ENCODE results near the gene SETD3.

Gene SETD3

DNA sequence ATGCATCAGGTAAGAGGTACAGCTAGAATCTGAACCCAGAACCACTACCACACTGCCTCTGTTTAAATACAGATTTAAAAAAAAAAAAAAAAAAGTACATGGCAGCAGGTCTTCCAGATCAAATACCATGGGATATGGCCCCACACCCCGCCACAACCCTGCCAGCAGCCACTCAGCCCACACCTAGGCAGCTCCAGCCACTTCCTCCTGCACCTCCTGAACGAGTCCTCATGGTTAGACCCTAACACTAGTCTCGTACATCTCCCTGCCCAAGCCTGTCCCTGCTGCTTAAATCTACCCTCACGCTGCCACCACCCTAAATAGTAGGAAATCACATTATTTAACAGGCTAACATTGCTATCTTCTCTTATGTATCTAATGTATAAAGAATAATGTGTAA, 12.6 kb downstream of the SETD3 start:
- peaks cover 2% of the 10 kb centered on the region for H3K4me1 ChIP-seq

GRCh38 chr14:99467336-99468078, 13.2 kb downstream of the SETD3 start:
- Histone ChIP-seq H3K4me3 (ENCODE audit: low read depth, low read length) (no peak overlapping the region), H3K36me3 (peaks cover 25% of the 10 kb centered on the region), H3K4me1 (no peaks in the 10 kb centered on the region), H3K27me3 (no peaks in the 10 kb centered on the region), H3K9me3 (no peaks in the 10 kb centered on the region)
- no peak for DNase-seq
- TF ChIP-seq CTCF (IDR thresholded peaks at IDR 0.05; ENCODE audit: low read depth, low read length): no peak

More for the DNA sequence above, 12.6 kb downstream of the SETD3 start:
- no peak for DNase-seq
- H3K9me3 ChIP-seq: no peaks in the 10 kb centered on the region
- H3K4me3 ChIP-seq (ENCODE audit: low read depth, low read length): no peak overlapping the region
- TF ChIP-seq CTCF (IDR thresholded peaks at IDR 0.05; ENCODE audit: low read depth, low read length): no peak
- H3K27me3 ChIP-seq: no peaks in the 10 kb centered on the region
- peaks cover 22% of the 10 kb centered on the region for H3K36me3 ChIP-seq

GRCh38 chr14:99466758-99467157, 13.9 kb downstream of the SETD3 start:
- Histone ChIP-seq H3K4me1 (no peaks in the 10 kb centered on the region), H3K27me3 (no peaks in the 10 kb centered on the region), H3K4me3 (ENCODE audit: low read depth, low read length) (no peak overlapping the region), H3K9me3 (no peaks in the 10 kb centered on the region), H3K36me3 (peaks cover 29% of the 10 kb centered on the region)
- no peak for DNase-seq
- TF ChIP-seq CTCF (IDR thresholded peaks at IDR 0.05; ENCODE audit: low read depth, low read length): no peak

DNA sequence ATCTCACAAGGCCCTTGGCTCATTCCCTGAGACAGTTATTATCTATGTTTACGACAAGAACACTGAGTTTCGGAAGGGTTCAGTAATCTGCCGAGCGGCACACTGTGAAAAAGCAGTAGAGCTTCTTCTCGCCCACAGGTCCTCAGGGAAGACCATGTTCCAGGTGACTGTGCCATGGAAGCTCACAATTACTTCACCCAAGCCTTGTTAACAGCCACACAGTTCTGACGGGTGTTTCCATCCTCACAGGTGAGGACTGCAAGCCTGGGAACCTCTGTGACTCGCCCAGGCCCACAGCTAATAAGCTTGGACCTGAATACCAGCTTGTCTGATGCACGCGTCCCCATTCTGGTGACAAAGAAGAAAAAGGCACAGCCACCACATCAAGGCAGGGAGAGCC, 15.4 kb downstream of the SETD3 start:
- Histone ChIP-seq H3K36me3 (peaks cover 34% of the 10 kb centered on the region), H3K9me3 (no peaks in the 10 kb centered on the region), H3K4me1 (no peaks in the 10 kb centered on the region), H3K27me3 (no peaks in the 10 kb centered on the region), H3K4me3 (ENCODE audit: low read depth, low read length) (no peak overlapping the region)
- TF ChIP-seq CTCF (IDR thresholded peaks at IDR 0.05; ENCODE audit: low read depth, low read length): no peak
- DNase-seq: no peak

- H3K9me3 ChIP-seq: no peaks in the 10 kb centered on the region
- no peak for TF ChIP-seq CTCF (IDR thresholded peaks at IDR 0.05; ENCODE audit: low read depth, low read length)
- no peaks in the 10 kb centered on the region for H3K27me3 ChIP-seq
- peaks cover 34% of the 10 kb centered on the region for H3K36me3 ChIP-seq
- H3K4me3 ChIP-seq (ENCODE audit: low read depth, low read length): no peak overlapping the region
- DNase-seq: no peak
- no peaks in the 10 kb centered on the region for H3K4me1 ChIP-seq
Measured at GRCh38 chr14:99463974-99464373, 16.7 kb downstream of the SETD3 start.

DNA sequence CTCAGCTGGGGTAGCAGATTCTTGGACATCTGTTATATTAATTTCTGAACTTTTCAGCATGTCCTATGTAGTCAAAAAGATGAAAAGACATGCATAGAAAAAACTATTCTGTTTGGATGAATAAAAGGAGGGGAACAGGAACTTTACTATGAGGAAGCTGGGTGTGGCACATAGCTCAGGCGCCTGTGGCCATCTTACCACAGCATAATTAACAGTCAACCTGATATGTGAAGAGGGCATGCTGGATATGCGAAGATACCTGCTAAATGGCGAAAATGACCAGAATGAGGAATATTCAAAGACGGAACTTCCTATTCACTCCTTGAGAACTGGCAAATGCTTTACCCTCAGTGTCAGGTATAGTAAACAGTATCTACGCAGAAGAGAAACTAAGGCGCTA, 18.4 kb downstream of the SETD3 start:
- no peak for TF ChIP-seq CTCF (IDR thresholded peaks at IDR 0.05; ENCODE audit: low read depth, low read length)
- no peak for DNase-seq
- H3K4me3 ChIP-seq (ENCODE audit: low read depth, low read length): no peak overlapping the region
- no peaks in the 10 kb centered on the region for H3K9me3 ChIP-seq
- no peaks in the 10 kb centered on the region for H3K4me1 ChIP-seq
- peaks cover 34% of the 10 kb centered on the region for H3K36me3 ChIP-seq
- H3K27me3 ChIP-seq: no peaks in the 10 kb centered on the region
